ENCODE data around the gene SLC11A2. TPM values are rescaled to one million over a fixed set of nuclear protein-coding genes. Genes with fewer than 3 reads are reported as not detected.

Gene SLC11A2
- total RNA-seq, 4 donors from 2014 or later: 29.7 to 33.0 (median 31.7) TPM

DNA sequence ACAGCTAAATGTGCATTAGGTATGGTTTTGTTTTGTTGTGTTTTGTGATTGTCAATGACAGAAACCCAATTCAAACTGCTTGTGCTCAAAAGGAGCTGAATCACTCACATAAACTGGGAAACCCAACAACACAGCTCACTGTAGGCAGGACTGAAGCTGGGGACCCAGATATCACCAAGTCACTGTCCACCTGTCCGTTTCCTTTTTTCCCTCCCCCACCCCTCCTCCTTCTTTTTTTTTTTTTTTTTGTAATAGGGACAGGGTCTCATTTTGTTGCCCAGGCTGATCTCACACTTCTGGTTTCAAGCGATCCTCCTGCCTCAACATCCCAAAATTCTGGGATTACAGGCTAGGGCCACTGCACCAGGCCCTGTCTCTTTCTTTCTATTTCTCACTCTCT is 6.9 kb upstream of the SLC11A2 start:
- intact Hi-C loops (cut with DNase I): no loop called here
- Histone ChIP-seq H3K36me3 (no peaks in the 10 kb centered on the region), H3K9me3 (no peaks in the 10 kb centered on the region), H3K4me3 (no peak overlapping the region), H3K4me1 (no peaks in the 10 kb centered on the region), H3K27me3 (no peaks in the 10 kb centered on the region), H3K27ac (replicated peaks in 1 of 4) (no peak overlapping the region)
- WGBS: 87% methylated on average over 2 of the region's 2 CpGs
- DNase-seq (ENCODE audit: extremely low spot score): no peak
- TF ChIP-seq POLR2AphosphoS5 (IDR thresholded peaks at IDR 0.05) (no peak), POLR2A (IDR thresholded peaks at IDR 0.05; ENCODE audit: low read depth) (no peak), EP300 (IDR thresholded peaks at IDR 0.05) (no peak)
- TF ChIP-seq, protein P1, sequence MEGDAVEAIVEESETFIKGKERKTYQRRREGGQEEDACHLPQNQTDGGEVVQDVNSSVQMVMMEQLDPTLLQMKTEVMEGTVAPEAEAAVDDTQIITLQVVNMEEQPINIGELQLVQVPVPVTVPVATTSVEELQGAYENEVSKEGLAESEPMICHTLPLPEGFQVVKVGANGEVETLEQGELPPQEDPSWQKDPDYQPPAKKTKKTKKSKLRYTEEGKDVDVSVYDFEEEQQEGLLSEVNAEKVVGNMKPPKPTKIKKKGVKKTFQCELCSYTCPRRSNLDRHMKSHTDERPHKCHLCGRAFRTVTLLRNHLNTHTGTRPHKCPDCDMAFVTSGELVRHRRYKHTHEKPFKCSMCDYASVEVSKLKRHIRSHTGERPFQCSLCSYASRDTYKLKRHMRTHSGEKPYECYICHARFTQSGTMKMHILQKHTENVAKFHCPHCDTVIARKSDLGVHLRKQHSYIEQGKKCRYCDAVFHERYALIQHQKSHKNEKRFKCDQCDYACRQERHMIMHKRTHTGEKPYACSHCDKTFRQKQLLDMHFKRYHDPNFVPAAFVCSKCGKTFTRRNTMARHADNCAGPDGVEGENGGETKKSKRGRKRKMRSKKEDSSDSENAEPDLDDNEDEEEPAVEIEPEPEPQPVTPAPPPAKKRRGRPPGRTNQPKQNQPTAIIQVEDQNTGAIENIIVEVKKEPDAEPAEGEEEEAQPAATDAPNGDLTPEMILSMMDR (IDR thresholded peaks at IDR 0.05): no peak

DNA sequence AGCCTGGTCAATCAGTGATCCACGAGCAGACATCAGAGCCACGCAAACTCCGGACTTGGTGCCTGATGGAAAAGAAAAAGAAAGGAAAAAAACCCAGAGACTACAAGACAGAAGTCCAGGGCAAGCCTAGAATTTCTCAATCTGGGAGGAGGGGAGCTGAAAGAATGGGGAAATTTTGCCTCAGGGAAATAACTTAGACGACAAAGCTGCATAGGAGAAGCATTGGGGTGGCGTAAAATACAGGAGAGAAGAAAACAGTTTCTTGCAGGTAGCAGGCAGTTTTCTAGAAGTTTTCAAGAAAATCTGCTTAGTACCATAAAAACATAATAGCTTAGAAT is 2.6 kb upstream of the SLC11A2 start:
- Histone ChIP-seq H3K4me3 (no peak overlapping the region), H3K9me3 (no peaks in the 10 kb centered on the region), H3K27ac (replicated peaks in 1 of 4) (no peak overlapping the region), H3K4me1 (peaks cover 5 to 26% (median 23%) of the 10 kb centered on the region in 4 donors), H3K36me3 (no peaks in the 10 kb centered on the region), H3K27me3 (no peaks in the 10 kb centered on the region)
- DNase-seq (ENCODE audit: extremely low spot score): no peak
- intact Hi-C loops (cut with DNase I): no loop called here
- TF ChIP-seq, protein P1 (IDR thresholded peaks at IDR 0.05): no peak
- TF ChIP-seq EP300 (IDR thresholded peaks at IDR 0.05): no peak
- TF ChIP-seq POLR2AphosphoS5 (IDR thresholded peaks at IDR 0.05): no peak
- no peak for TF ChIP-seq POLR2A (IDR thresholded peaks at IDR 0.05; ENCODE audit: low read depth)
- 77% methylated on average over 5 of the region's 5 CpGs for WGBS

DNA sequence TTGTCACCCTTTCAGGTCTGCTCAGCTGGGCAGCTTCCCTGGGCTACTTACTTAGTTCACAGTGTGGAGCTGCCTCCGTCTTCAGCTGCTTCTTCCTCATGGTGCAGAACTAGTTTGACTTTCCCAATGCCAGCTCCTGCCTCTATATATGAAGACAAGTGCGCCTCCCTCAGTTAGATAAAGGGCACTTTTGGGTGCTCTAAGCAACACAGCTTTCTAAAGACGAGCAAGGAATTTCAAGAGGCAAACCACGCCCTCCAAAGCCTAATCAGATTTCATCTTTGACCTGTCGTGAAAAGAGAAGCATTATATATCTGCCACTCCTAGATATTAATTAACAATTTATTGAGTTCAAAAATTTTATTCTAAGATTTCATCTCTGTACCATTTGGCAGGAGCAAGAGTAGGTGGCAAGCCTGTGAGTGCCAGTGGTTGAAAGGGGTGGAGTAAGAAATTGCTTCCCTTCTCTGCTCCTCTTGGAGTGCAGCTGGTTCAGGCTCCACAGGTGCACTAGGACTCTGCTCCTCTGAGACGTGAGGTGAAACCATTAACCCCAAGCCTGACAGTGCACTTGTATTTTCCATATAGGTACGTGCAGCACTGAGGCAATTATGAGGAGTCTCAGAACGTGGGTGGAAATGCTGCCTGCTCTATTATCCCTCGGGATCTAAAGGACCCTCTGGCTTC is 2.1 kb upstream of the SLC11A2 start:
- intact Hi-C loops (cut with DNase I): no loop called here
- no peak overlapping the region for H3K4me3 ChIP-seq
- H3K27me3 ChIP-seq: no peaks in the 10 kb centered on the region
- H3K4me1 ChIP-seq: peaks cover 8 to 31% (median 27%) of the 10 kb centered on the region in 4 donors
- no peak for DNase-seq (ENCODE audit: extremely low spot score)
- H3K27ac ChIP-seq (replicated peaks in 1 of 4): no peak overlapping the region
- WGBS: 46% methylated on average over 9 of the region's 9 CpGs
- no peaks in the 10 kb centered on the region for H3K36me3 ChIP-seq
- TF ChIP-seq, protein P1 (IDR thresholded peaks at IDR 0.05): peak in 2 of 3 experiments; percentile 16
- TF ChIP-seq POLR2A (IDR thresholded peaks at IDR 0.05; ENCODE audit: low read depth): no peak
- no peaks in the 10 kb centered on the region for H3K9me3 ChIP-seq

DNA sequence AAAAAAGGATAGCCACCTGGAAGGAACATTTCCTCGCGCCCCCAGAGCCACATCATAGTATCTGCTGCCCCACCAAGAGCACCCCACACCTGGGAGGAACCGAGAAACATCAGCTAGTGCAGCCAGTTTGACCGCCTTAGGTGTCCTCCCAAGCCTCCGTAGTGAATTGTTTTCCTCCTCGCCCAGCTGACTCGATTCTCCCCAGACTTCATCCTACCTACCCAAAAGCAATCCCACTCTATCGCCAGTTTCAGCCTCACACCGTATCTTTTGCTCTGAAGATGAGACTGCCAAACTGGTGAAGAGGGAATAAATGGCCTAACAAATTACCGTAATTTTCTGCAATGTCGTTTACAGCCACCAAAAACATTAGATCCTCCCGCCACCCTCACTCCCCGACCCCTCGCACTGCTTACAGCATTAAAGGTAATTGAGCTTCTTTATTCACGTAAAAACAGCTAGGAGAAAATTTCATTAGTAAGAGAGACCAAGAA is 1.2 kb upstream of the SLC11A2 start:
- TF ChIP-seq, protein P1 (IDR thresholded peaks at IDR 0.05): no peak
- TF ChIP-seq EP300 (IDR thresholded peaks at IDR 0.05): no peak
- TF ChIP-seq POLR2A (IDR thresholded peaks at IDR 0.05; ENCODE audit: low read depth): no peak
- no peak for TF ChIP-seq POLR2AphosphoS5 (IDR thresholded peaks at IDR 0.05)
- WGBS: 92% methylated on average over 15 of the region's 15 CpGs
- Histone ChIP-seq H3K4me1 (peaks cover 8 to 35% (median 29%) of the 10 kb centered on the region in 4 donors), H3K4me3 (no peak overlapping the region), H3K9me3 (no peaks in the 10 kb centered on the region), H3K36me3 (no peaks in the 10 kb centered on the region), H3K27ac (replicated peaks in 1 of 4) (no peak overlapping the region), H3K27me3 (no peaks in the 10 kb centered on the region)
- intact Hi-C loops (cut with DNase I): no loop called here
- DNase-seq (ENCODE audit: extremely low spot score): no peak
